Measurements from ENCODE around the gene C10orf120.

Gene C10orf120

DNA sequence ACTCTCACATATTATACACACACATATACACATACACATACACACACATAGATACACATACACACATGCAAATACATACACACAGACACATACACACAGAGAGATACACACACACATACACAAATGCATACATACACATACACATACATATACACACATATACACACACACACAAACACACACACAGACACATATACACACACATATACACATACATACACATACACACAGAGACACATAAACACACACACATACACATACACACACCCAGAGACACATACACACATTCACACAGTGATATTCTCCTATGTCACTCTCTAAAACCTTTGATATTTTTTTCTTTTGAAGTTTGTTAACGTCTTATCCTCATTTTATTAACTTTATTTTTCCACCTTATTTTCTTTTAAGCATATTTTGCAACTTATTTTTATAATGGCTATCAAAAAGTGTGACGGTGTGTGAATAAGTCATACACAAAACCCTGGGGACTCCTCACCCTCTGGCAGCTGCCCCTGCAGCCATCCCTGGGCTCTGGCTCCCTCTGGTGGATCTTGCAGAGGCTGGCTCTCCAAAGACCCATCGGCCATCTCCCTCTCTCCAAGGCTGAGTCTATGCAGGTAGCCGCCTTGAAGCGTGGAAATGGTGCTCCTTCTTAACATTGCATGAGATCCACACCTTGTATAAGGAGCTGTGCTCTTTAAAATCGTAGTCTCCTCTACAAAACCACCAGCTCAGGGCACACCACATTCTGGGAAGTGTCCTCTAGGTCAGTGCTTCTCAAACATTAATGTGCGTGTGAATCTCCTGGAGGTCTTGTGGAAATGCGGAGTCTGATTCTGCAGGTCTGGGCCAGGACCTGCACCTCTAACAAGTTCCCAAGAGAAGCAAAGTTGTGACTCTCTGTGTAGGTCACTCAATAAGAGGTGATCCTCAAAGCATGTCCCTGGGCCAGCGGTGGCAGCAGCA, 4.1 kb upstream of the C10orf120 start:
- DNase-seq = peak; percentile 50

- no peak for DNase-seq
Measured at GRCh38 chr10:122702275-122702674, 2.6 kb upstream of the C10orf120 start.

GRCh38 chr10:122701652-122702051, 2.0 kb upstream of the C10orf120 start:
- DNase-seq = no peak

DNA sequence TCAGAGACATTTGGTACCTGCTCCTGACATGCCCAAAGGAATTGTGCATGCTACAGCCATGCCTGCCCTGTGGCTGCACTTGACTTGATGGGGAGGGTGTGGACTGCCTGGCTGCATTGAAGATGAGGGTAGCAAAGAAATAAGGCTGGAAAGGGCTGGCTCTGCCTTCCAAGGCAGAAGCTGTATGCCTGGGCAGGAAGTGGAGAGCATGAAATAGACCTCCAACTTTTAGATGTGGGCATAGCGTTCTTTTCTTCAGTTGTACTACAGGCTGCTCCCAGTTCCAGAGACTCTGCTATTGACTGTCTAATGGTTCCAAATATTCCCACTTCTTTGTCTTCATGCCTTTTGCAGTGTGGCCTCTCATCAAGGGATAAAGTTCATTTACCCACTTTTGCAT, 3.0 kb downstream of the C10orf120 start:
- no peak for DNase-seq

DNA sequence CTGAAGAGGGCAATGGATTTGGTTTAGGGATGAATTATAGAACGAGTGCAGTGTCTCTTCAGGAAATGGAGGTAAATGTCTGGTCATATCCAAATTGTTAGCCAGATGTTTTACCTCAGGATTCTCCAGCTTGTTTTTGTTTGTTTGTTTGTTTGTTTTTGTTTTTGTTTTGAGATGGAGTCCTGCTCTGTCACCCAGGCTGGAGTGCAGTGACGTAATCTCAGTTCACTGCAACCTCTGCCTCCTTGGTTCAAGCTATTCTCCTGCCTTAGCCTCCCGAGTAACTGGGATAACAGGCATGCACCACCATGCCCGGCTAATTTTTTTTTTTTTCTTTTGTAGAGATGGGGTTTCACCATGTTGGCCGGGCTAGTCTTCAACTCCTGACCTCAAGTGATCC, 6.9 kb downstream of the C10orf120 start:
- DNase-seq = no peak

DNA sequence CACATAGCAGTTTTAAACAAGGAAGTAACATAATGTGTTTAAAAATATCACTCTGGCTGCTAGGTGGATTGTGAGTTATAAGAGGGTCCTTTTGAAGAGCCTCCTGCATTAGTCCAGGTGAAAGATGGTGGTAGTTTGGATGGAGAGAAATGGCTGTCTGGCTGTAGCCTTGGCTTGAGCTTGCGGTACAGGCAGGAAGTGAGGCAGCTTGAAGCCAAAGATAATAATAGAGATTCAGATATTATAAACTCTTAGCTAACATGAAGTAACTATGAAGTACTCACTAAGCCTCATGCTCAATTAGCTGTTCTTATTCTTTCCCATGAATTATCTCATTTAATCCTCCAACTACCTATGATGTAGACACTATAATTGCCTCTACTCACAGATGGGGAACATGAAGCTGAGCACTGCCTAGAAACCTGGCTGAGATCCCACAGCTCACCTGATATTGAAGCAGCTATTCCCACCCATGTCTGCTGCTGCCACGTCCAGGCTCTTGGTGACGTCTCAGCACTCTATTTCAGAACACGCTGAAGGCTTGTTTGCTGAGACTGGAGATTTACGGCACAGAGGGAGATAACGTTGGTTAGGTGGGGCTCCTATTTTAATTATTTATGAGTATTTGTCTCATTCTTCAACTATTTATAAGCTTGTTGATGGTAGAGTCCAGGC, 10.4 kb downstream of the C10orf120 start:
- no peak for DNase-seq

DNA sequence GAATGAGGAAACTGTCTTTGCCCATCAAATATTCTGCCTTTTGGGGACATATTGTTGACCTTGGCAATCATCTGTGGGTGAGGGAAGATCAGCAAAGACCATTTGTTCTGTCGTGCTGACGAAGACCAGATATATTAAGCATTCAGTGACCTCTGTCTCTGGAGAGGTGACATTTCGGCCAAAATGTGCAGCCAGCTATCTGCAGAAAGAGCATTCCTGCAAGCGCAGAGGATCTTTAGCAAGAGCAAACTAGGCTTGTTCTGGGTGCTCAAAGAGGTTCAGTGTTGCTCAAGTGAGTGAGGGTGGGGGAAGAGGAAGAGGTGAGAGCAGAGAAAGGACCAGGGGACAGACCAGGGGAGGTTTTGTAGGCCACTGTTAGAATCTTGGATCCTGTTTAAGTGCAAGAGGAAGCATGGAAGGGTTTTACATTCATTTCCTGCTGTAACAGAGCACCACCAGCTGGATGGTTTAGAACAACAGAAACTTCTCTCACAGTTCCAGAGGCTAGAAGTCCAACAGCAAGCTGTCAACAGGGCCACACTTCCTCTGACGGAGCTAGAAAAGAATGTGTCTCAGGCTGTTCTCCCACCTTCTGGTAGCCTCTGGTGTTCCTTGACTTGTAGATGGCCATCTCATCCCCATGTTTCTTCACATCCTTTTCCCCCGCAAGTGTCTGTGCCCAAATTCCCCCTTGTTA, 11.2 kb downstream of the C10orf120 start:
- DNase-seq = peak; percentile 46

GRCh38 chr10:122682522-122682921, 17.1 kb downstream of the C10orf120 start:
- DNase-seq = no peak

DNA sequence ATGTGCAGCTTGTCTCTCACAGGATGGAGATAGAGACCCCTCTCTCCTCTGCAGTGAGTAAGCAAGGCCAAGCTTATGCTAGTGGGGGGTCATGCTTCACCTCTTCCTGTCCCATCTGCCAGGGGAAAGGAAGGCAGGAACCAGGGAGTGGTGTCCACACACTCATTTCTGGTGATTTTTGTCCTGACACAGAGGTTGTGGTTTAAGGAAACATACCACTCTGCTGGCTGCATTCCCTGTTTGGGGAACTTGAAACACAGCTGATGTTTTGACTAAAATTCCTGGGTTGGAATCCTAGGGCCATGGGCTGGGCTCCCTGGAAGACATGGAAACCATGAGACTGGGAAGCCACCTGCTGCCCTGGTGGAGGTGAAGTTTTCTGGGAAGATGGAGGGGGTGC, 21.4 kb downstream of the C10orf120 start:
- DNase-seq = no peak

DNA sequence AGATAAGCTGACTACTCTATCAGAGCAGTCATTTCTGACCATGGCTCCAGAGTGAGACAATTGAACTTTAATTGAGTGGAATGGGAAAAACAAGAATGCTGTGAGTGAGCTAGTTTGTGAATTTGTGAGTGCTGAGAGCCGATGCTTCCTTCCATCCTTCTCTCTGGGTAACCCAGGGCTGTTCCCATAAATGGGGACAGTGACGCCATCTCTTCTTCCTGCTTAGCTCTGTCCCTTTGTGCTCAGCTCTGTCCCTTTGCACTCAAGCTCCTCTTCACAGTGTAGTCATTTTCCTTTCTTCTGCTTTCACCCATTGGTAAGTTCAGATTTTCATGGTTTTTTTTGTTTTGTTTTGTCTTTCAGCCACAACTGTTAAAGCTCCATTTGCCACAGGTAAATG, 24.4 kb downstream of the C10orf120 start:
- DNase-seq = no peak

DNA sequence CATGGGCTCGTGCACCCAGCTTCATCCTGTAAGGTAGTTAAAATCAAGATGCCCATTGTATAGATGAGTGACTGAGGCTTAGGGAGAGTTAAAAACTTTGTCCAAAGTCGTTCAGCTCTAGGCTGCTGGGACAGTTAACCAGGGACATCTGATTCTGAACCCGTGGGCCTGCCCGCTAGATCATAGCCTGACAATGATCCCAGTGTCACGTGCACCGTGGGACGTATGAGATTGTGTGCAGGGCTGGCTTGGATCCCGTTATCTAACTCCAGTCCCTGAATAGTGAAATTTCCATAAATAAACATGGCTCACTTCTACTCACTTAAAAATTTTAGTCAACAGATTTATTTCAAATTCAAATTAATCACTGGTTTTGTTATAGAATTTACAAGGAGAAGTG, 24.9 kb downstream of the C10orf120 start:
- DNase-seq = no peak

DNA sequence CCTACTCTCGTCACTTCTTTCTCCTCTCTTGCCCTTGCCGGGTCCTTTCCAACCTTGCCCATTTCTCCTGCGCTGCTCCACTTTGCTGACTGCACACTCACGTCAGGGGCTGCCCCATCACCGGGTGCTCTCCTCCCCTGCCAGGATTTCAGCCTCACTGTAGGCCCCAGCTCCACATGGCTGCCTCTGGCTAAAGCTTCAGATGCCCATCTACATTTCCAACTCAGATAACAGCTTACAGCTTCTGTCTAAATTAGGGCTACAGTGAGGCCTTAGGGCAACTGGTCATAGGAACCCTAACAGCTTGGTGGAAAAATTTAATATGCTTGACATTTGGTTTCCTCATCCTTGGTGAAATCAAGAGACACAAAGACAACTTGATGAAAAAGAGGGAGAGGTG, 25.9 kb downstream of the C10orf120 start:
- DNase-seq = no peak

GRCh38 chr10:122673269-122673668, 26.4 kb downstream of the C10orf120 start:
- DNase-seq = no peak

GRCh38 chr10:122672655-122673054, 27.0 kb downstream of the C10orf120 start:
- DNase-seq = no peak

DNA sequence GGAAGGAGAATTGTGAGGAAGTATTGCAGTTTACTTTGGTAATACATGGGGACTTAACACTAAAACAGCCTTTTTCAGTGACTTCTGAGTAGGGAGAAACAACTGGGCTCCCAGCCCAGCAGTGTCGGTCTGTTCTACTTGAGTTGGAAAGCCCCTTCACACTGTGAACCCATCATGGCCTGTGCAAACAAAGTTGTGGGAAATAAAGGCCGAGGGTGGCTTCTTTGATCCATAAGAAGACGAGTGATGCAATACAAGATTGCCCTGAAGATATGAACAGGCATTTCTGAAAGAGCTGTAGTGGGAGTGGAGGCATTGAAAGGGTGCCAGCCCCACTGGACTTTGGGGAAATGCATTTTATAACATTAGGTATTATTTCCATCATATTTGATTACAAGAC, 28.3 kb downstream of the C10orf120 start:
- no peak for DNase-seq

GRCh38 chr10:122669842-122670241, 29.8 kb downstream of the C10orf120 start:
- no peak for DNase-seq

GRCh38 chr10:122669045-122669444, 30.6 kb downstream of the C10orf120 start:
- DNase-seq = no peak

GRCh38 chr10:122665946-122666345, 33.7 kb downstream of the C10orf120 start:
- DNase-seq = no peak

DNA sequence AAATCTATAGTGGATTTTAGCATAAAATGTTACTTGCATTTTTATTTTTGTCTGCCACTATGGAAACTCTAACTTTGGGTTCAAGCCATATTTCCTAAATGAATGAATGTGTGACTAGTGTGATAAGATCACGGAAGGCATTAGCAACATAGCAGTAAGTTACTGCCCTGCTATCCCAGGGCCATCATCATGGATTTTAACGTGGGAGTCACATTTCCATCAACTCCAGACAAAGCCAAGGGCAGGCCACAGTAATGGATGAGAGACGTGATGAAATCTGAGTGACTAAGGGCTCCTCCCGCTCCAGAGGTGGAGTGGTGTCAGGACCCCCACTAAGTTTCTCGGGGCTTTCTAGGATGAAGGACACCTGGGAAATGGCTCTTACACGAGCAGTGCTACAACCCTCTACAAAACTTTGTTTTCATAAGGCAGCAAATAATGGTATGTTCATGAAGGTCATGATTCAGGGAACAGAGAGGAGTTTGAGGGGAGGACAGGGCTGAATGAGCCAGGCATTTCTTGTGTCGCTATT, 34.3 kb downstream of the C10orf120 start:
- no peak for DNase-seq

DNA sequence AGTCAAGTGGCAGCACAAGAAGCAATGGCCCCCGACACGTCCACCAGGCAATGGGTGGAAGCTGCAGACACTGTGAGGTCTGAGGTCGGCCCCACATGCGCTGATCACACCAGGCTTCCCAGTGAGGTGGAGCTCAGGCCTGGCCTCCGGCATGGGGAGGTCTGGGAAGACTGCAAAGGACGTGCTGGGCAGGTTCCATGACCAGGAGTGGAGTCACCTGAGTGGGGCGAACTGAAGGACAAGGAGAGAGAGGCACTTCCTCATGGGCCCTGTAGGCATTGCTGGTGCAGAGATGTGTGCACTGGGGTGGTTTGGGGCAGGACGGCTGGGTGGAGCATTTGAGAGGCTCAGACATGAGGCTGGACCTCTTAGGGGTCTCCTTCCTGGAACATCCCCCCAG, 35.1 kb downstream of the C10orf120 start:
- DNase-seq = no peak

DNA sequence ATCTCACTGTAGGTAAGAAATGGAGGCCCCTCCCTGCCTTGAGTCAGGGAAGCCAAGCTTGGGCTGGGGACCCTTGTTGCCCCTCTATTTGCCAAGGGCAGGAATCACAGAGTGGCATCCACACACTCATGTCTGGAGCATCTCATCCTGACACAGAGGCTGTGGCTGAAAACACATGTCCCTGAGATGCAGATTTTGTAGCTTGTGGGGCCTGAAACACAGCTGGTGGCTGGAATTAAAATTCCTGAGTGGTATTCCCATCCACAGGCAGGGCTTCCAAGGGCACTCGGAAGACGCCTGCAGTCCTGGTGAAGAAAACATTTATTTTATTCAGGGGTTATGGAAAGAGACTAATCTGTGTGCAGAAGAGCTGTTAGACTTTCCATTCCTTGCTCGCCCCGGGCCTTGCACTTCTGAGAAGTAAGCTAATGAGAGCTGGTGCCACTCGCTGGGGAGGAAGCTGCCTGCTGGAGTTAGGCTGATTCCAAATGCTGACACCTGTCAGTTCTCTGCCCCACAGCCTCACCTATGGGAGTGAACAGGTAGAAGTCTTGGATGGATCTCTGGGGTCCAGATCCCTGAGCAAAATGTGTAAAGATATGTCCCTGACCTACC, 36.0 kb downstream of the C10orf120 start:
- DNase-seq = no peak

GRCh38 chr10:122662231-122662630, 37.4 kb downstream of the C10orf120 start:
- no peak for DNase-seq

DNA sequence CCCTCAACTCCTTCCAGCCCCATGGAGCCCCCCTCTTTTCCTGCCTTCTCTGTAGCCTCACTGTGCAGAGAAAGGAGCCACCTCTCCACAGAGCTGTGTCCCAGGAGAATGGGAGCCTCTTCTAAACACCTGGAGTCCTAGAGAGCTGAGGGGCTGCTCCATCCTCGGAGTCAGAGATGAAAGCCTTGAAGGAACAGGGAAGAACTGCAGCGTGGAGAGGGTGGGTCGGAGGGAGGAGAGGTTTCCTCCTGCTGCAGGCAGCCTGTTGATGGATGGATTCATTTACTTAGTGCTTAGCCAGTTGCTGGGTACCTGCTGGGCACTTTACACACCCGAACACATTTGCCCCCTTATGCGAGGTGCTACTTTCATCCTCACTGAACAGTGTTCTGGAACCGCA, 39.0 kb downstream of the C10orf120 start:
- no peak for DNase-seq
